Measurements from ENCODE around the gene KPNA3. TPM values are rescaled to one million over a fixed set of nuclear protein-coding genes. Genes with fewer than 3 reads are reported as not detected.

KPNA3 gene
- total RNA-seq, 4 donors from 2014 or later = 23.1 to 29.2 (median 24.9) TPM

Other genes with a start within 250 kb of the KPNA3 start
- 10 to 100 TPM in 1 of 4 donors, 1 to 10 TPM in 3; 4.9 to 10.4 (median 7.7) TPM for gene RCBTB1, start 207.1 kb downstream of the KPNA3 start, total RNA-seq
- under 1 TPM in 2 of 4 donors, not detected in 2; 0.68 to 0.79 TPM for gene ARL11, start 164.2 kb downstream of the KPNA3 start, total RNA-seq
- gene EBPL, start 101.2 kb downstream of the KPNA3 start, total RNA-seq = 10 to 100 TPM in 2 of 4 donors, 1 to 10 TPM in 2; 6.0 to 56.2 (median 16.4) TPM
- gene SPRYD7, start 143.7 kb upstream of the KPNA3 start, total RNA-seq = 10 to 100 TPM; 11.1 to 15.7 (median 13.1) TPM
- gene TRIM13, start 204.4 kb upstream of the KPNA3 start, total RNA-seq = 10 to 100 TPM in 2 of 4 donors, 1 to 10 TPM in 2; 5.6 to 30.6 (median 15.0) TPM
- gene KCNRG, start 222.8 kb upstream of the KPNA3 start, total RNA-seq = 1 to 10 TPM in 2 of 4 donors, not detected in 2; 2.9 to 3.7 TPM